HCT116 (cell line): ENCODE measurements around the gene DNM1. TPM values are rescaled to one million over a fixed set of nuclear protein-coding genes. Genes with fewer than 3 reads are reported as not detected.

Experiments
- ATAC-seq: fragments of 200-7000 bp; cut with Tn5 transposase; 2 replicates; pipeline ENCODE4 v1.9.1; 2020; ENCODE audit warnings: mild to moderate bottlenecking, moderate library complexity
- BruUV-seq: library from RNA; stranded (reverse); fragments of 400-500 nt; replicated peaks from 2 replicates; lab custom pipeline; 2021; lab: Mats Ljungman, UMichigan
- CTCF ChIA-PET: fragments of 300-600 bp; sonication (Branson Sonifier 250); formaldehyde crosslinking; loops from one replicate; lab custom pipeline; 2021; ENCODE audit warnings: antibody characterized with exemption; lab: Charles Lee
- POLR2A ChIA-PET: fragments of 300-600, 350-600 bp; sonication (Branson Sonifier 250); formaldehyde crosslinking; loops from one replicate; lab custom pipeline; 2021; ENCODE audit warnings: antibody characterized with exemption; lab: Charles Lee
- RAD21 ChIA-PET, 2 experiments: fragments of 300-600 bp; sonication (Branson Sonifier 250); formaldehyde crosslinking; loops; one replicate each; lab custom pipeline; 2023; ENCODE audit warnings: low total read pairs in 2 of 2; ENCODE audit not compliant: uncharacterized antibody in 2 of 2, unreplicated experiment in 2 of 2, low non-redundant PET in 1 of 2; lab: Charles Lee
- DNase-seq: peaks from one replicate; pipeline ENCODE4 v3.0.0-alpha.2; 2010; ENCODE audit warnings: low read depth, low spot score
- H2AFZ ChIP-seq: fragments of 200-600 bp; shearing (Covaris generic), sonication (generic); 2 replicates; pipeline ENCODE4 v1.6.1; 2017; ENCODE audit warnings: low read depth, mixed run types, mixed read lengths, antibody characterized with exemption, low read length; ENCODE audit not compliant: poor library complexity, severe bottlenecking
- H3K27ac ChIP-seq: 2 replicates; pipeline ENCODE4 v1.5.1; 2012; ENCODE audit warnings: low read depth, low read length
- H3K27me3 ChIP-seq: fragments of 200-600 bp; sonication (generic); 2 replicates; pipeline ENCODE4 v1.6.1; 2016; ENCODE audit warnings: mixed run types, low read length, mixed read lengths; ENCODE audit not compliant: insufficient read depth
- H3K36me3 ChIP-seq, 2 experiments: fragments of 200-500 bp in 1 of 2; fragments of 200-600 bp in 1 of 2; sonication (Bioruptor generic) in 1 of 2; sonication (generic) in 1 of 2; 2 replicates each; pipeline versions ENCODE4 v1.5.1 to v1.6.1; 2014 to 2016; ENCODE audit warnings: low read length in 2 of 2, inconsistent platforms in 1 of 2, mixed read lengths in 1 of 2, mixed run types in 1 of 2; ENCODE audit not compliant: insufficient read depth in 2 of 2, control insufficient read depth in 1 of 2
- H3K4me1 ChIP-seq, 2 experiments: fragments of 200-600 bp in 1 of 2; sonication (generic) in 1 of 2; 2 replicates each; pipeline versions ENCODE4 v1.5.1 to v1.6.1; 2012 to 2017; ENCODE audit warnings: low read length in 2 of 2, inconsistent platforms in 1 of 2, mild to moderate bottlenecking in 1 of 2, mixed read lengths in 1 of 2, mixed run types in 1 of 2, moderate library complexity in 1 of 2; ENCODE audit not compliant: insufficient read depth in 2 of 2, control insufficient read depth in 1 of 2
- H3K4me2 ChIP-seq: fragments of 200-600 bp; sonication (generic); 2 replicates; pipeline ENCODE4 v1.6.1; 2017; ENCODE audit warnings: mixed run types, low read length, mixed read lengths
- H3K4me3 ChIP-seq, 2 experiments: fragments of 200-600 bp in 1 of 2; sonication (generic) in 1 of 2; replicated peaks in 1 of 2; 2 replicates each; pipeline ENCODE4 v1.5.1; 2011 to 2016; ENCODE audit warnings: low read length in 2 of 2, control low read depth in 1 of 2, low read depth in 1 of 2, mild to moderate bottlenecking in 1 of 2, mixed read lengths in 1 of 2, mixed run types in 1 of 2
- H3K79me2 ChIP-seq: fragments of 200-600 bp; sonication (generic); 2 replicates; pipeline ENCODE4 v1.6.1; 2017; ENCODE audit warnings: mild to moderate bottlenecking, mixed run types, low read length, moderate library complexity, mixed read lengths; ENCODE audit not compliant: insufficient read depth
- H3K9ac ChIP-seq: fragments of 200-600 bp; sonication (generic); 2 replicates; pipeline ENCODE4 v1.6.1; 2016; ENCODE audit warnings: low read length, mixed read lengths
- H3K9me2 ChIP-seq: fragments of 200-600 bp; sonication (generic), shearing (Covaris generic); 2 replicates; pipeline ENCODE4 v1.6.1; 2017; ENCODE audit warnings: mixed run types, mild to moderate bottlenecking, moderate library complexity; ENCODE audit not compliant: insufficient read depth
- H3K9me3 ChIP-seq, 2 experiments: fragments of 200-500 bp in 1 of 2; fragments of 200-600 bp in 1 of 2; sonication (Bioruptor generic) in 1 of 2; sonication (generic) in 1 of 2; 2 replicates each; pipeline ENCODE4 v1.6.1; 2014 to 2017; ENCODE audit warnings: low read length in 2 of 2, mixed read lengths in 2 of 2, inconsistent platforms in 1 of 2, low read depth in 1 of 2, mild to moderate bottlenecking in 1 of 2, mixed run types in 1 of 2, moderate library complexity in 1 of 2; ENCODE audit not compliant: control insufficient read depth in 1 of 2, insufficient read depth in 1 of 2
- H4K20me1 ChIP-seq: fragments of 200-600 bp; sonication (generic), shearing (Covaris generic); 2 replicates; pipeline ENCODE4 v1.6.1; 2017; ENCODE audit warnings: mixed run types, mild to moderate bottlenecking, moderate library complexity; ENCODE audit not compliant: insufficient read depth
- CBX3 ChIP-seq: IDR thresholded peaks from 2 replicates; pipeline ENCODE4 v1.6.1; 2012; ENCODE audit warnings: low read depth
- CEBPB ChIP-seq: IDR thresholded peaks from 2 replicates; pipeline ENCODE4 v1.6.1; 2012; ENCODE audit warnings: low read depth
- EGR1 ChIP-seq: IDR thresholded peaks from 2 replicates; pipeline ENCODE4 v1.6.1; 2012; ENCODE audit warnings: low read depth
- ELF1 ChIP-seq: IDR thresholded peaks from 2 replicates; pipeline ENCODE4 v1.6.1; 2012; ENCODE audit warnings: low read depth, borderline replicate concordance
- EZH2 ChIP-seq: fragments of 200-600 bp; sonication (generic); IDR thresholded peaks from 2 replicates; pipeline ENCODE4 v1.6.1; 2017; ENCODE audit warnings: antibody characterized with exemption, mixed run types
- EZH2phosphoT487 ChIP-seq: fragments of 200-600 bp; IDR thresholded peaks from 2 replicates; pipeline ENCODE4 v1.6.1; 2018; ENCODE audit warnings: antibody characterized with exemption, borderline replicate concordance
- JUND ChIP-seq: IDR thresholded peaks from 2 replicates; pipeline ENCODE4 v1.6.1; 2012
- POLR2A ChIP-seq: IDR thresholded peaks from 2 replicates; pipeline ENCODE4 v1.7.0; 2011; ENCODE audit warnings: borderline replicate concordance; ENCODE audit not compliant: insufficient read depth, insufficient read length; ENCODE audit errors: extremely low read depth
- POLR2AphosphoS5 ChIP-seq: IDR thresholded peaks from 2 replicates; pipeline ENCODE4 v1.6.1; 2011; ENCODE audit warnings: mild to moderate bottlenecking, low read depth, low read length, moderate library complexity
- RAD21 ChIP-seq: IDR thresholded peaks from 2 replicates; pipeline ENCODE4 v1.6.1; 2012; ENCODE audit warnings: low read depth, mild to moderate bottlenecking
- SIN3A ChIP-seq: IDR thresholded peaks from 2 replicates; pipeline ENCODE4 v1.6.1; 2012; ENCODE audit warnings: low read depth
- SRF ChIP-seq: IDR thresholded peaks from 2 replicates; pipeline ENCODE4 v1.6.1; 2012; ENCODE audit warnings: low read depth
- YY1 ChIP-seq: IDR thresholded peaks from 2 replicates; pipeline ENCODE4 v1.6.1; 2011; ENCODE audit warnings: low read length, low read depth, moderate library complexity, mild to moderate bottlenecking; ENCODE audit not compliant: insufficient replicate concordance; ENCODE audit errors: extremely low read depth
- ZFX ChIP-seq: fragments of 450-650 bp; IDR thresholded peaks from 2 replicates; pipeline ENCODE4 v1.6.1; 2017
- ZNF274 ChIP-seq: fragments of 200-500 bp; sonication (Bioruptor generic); IDR thresholded peaks from 2 replicates; pipeline ENCODE4 v1.6.1; 2014; ENCODE audit warnings: mild to moderate bottlenecking, low read depth, low read length, inconsistent platforms
- intact Hi-C: fragments of 100-400 bp; cut with micrococcal nuclease; formaldehyde crosslinking; loops from 2 replicates; pipeline ENCODE4 v1.10.0; 2022
- total RNA-seq: library from RNA; stranded (reverse); gene quantifications from one replicate; pipeline ENCODE4 v1.2.1, GENCODE V29; 2021; ENCODE audit not compliant: unreplicated experiment
- TF ChIP-seq, protein P1 (sequence below), 3 experiments: fragments of 200-600 bp in 1 of 3; sonication (generic) in 1 of 3; IDR thresholded peaks in 2 of 3; conservative IDR thresholded peaks in 1 of 3; 2 replicates each; pipeline ENCODE4 v1.5.1; 2012 to 2017; ENCODE audit warnings: low read depth in 2 of 3, low read length in 2 of 3, antibody characterized with exemption in 1 of 3, borderline replicate concordance in 1 of 3, control low read depth in 1 of 3, mild to moderate bottlenecking in 1 of 3, mixed read lengths in 1 of 3, mixed run types in 1 of 3, moderate library complexity in 1 of 3; ENCODE audit not compliant: insufficient read depth in 1 of 3

DNM1 gene
- total RNA-seq, 1 experiment from 2014 or later: 12.0 TPM

DNA sequence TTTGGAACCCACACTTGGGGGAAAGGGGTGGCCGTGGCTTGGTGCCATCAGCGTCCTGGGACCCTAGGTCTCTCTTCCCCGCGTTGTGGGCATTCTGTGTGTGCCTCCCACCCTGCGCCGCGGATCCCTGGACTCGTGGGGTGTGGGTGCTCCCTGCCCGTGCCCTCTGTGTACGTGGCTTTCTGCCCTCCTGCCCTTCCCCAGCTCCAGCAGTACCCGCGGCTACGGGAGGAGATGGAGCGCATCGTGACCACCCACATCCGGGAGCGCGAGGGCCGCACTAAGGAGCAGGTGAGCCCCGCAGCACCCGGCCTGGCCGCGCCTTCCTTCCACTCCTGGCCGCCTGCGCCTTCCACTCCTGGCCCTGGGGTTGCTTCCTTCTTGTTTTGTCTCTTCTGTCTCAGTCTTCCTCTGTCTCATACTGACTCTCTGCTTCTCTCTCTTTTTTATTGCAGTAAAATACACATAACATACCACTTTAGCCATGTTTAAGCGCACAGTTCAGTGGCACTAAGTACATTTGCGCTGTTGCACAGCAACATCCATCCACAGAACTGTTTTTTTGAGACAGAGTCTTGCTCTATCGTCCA lies 30.7 kb downstream of the DNM1 start:
- H3K4me2 ChIP-seq: no peak overlapping the region
- H3K79me2 ChIP-seq: no peaks in the 10 kb centered on the region
- no TSS peak for BruUV-seq
- H3K9me3 ChIP-seq: no peaks in the 10 kb centered on the region
- RAD21 ChIA-PET: no interaction called here
- H3K27ac ChIP-seq: no peak overlapping the region
- H3K9me2 ChIP-seq: no peaks in the 10 kb centered on the region
- no peak overlapping the region for H3K4me3 ChIP-seq
- no peaks in the 10 kb centered on the region for H3K27me3 ChIP-seq
- H3K36me3 ChIP-seq: no peaks in the 10 kb centered on the region
- H3K9ac ChIP-seq: no peak overlapping the region
- no peak for TF ChIP-seq EGR1
- no peak for TF ChIP-seq SRF
- TF ChIP-seq ZFX: no peak
- TF ChIP-seq EZH2: no peak
- no peak for TF ChIP-seq CBX3
- no peak for TF ChIP-seq ZNF274
- no peak for TF ChIP-seq ELF1
- TF ChIP-seq RAD21: no peak
- TF ChIP-seq CEBPB: no peak
- TF ChIP-seq JUND: no peak
- TF ChIP-seq, protein P1, sequence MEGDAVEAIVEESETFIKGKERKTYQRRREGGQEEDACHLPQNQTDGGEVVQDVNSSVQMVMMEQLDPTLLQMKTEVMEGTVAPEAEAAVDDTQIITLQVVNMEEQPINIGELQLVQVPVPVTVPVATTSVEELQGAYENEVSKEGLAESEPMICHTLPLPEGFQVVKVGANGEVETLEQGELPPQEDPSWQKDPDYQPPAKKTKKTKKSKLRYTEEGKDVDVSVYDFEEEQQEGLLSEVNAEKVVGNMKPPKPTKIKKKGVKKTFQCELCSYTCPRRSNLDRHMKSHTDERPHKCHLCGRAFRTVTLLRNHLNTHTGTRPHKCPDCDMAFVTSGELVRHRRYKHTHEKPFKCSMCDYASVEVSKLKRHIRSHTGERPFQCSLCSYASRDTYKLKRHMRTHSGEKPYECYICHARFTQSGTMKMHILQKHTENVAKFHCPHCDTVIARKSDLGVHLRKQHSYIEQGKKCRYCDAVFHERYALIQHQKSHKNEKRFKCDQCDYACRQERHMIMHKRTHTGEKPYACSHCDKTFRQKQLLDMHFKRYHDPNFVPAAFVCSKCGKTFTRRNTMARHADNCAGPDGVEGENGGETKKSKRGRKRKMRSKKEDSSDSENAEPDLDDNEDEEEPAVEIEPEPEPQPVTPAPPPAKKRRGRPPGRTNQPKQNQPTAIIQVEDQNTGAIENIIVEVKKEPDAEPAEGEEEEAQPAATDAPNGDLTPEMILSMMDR (IDR thresholded peaks at IDR 0.05 in 2 of 3, conservative IDR thresholded peaks at IDR 0.05 in 1 of 3; ENCODE audit: borderline replicate concordance in 1 of 3, insufficient read depth in 1 of 3, low read depth in 2 of 3, low read length in 2 of 3): no peak
- TF ChIP-seq POLR2A: no peak
- no peak for TF ChIP-seq POLR2AphosphoS5
- TF ChIP-seq YY1: no peak
- no peak for TF ChIP-seq SIN3A
- no peak for TF ChIP-seq EZH2phosphoT487
- TF ChIP-seq, all 23 proteins: peak for 0
- no peak for DNase-seq
- H2AFZ ChIP-seq: no peak overlapping the region
- ChIA-PET POLR2A (no interaction called here), CTCF (no interaction called here)
- no peak for ATAC-seq
- H3K4me1 ChIP-seq: no peaks in the 10 kb centered on the region
- intact Hi-C loops: no loop called here
- no peaks in the 10 kb centered on the region for H4K20me1 ChIP-seq
